Upper lobe of left lung (tissue), 4 donors: ENCODE results near the gene ISG15.

Experiments used
- CTCF ChIP-seq, 6 experiments: fragments of 450-650 bp in 4 of 6; fragments of 200-600 bp in 2 of 6; sonication (generic) in 2 of 6; IDR thresholded peaks; one replicate each; pipeline ENCODE4 v1.5.1; 2016 to 2019; ENCODE audit warnings: antibody characterized with exemption in 6 of 6
- EP300 ChIP-seq, 4 donors: sonication (generic); formaldehyde crosslinking; IDR thresholded peaks; one replicate each; pipeline ENCODE4 v1.5.1; 2017; ENCODE audit warnings: antibody characterized with exemption in 4 of 4, control low read depth in 2 of 4
- POLR2A ChIP-seq, 4 donors: fragments of 450-650 bp; IDR thresholded peaks; one replicate each; pipeline ENCODE4 v1.5.1; 2016 to 2017; ENCODE audit warnings: antibody characterized with exemption in 4 of 4, mild to moderate bottlenecking in 2 of 4
- POLR2AphosphoS5 ChIP-seq, 2 donors: sonication (generic); formaldehyde crosslinking; IDR thresholded peaks; one replicate each; pipeline ENCODE4 v1.5.1; 2017; ENCODE audit warnings: antibody characterized with exemption in 2 of 2

- TF ChIP-seq CTCF (IDR thresholded peaks at IDR 0.05), result no peak
- TF ChIP-seq POLR2A (IDR thresholded peaks at IDR 0.05), result no peak
- TF ChIP-seq POLR2AphosphoS5 (IDR thresholded peaks at IDR 0.05), result no peak
- TF ChIP-seq EP300 (IDR thresholded peaks at IDR 0.05), result no peak
These were observed 48.5 kb downstream of the ISG15 start for GRCh38 chr1:1061682-1062345.
